Astrocyte (in vitro differentiated cells and primary cell): Measurements from ENCODE around the gene NUP62.

Experiments used
- EZH2 ChIP-seq: IDR thresholded peaks from 2 replicates; pipeline ENCODE4 v1.6.1; 2012; ENCODE audit warnings: mild to moderate bottlenecking, low read length, inconsistent platforms; ENCODE audit not compliant: insufficient read depth
- TF ChIP-seq, protein P1 (sequence below): IDR thresholded peaks from 2 replicates; pipeline ENCODE4 v1.5.1; 2011; ENCODE audit warnings: low read depth, mild to moderate bottlenecking, inconsistent platforms, low read length, moderate library complexity; ENCODE audit not compliant: insufficient read depth

DNA sequence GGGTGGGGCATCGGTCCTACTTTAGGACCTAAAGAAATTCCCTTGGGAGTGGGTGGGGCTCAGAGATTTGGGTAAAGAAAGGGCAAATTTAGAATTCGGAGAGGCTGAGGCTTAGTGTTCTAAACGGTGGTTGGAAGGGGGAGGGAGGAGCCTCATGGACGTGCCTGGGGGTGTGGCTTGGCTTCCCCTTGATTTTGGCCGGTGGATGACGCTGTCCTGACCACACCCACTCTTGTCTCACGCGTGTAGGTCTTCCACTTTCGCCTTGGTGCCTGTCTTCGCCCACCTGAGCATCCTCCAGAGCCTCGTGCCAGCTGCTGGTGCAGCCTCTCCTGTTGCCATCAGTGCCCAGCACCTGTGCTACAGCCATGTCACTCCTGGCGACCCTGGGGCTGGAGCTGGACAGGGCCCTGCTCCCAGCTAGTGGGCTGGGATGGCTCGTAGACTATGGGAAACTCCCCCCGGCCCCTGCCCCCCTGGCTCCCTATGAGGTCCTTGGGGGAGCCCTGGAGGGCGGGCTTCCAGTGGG is 1.2 kb upstream of the NUP62 start:
- TF ChIP-seq, protein P1, sequence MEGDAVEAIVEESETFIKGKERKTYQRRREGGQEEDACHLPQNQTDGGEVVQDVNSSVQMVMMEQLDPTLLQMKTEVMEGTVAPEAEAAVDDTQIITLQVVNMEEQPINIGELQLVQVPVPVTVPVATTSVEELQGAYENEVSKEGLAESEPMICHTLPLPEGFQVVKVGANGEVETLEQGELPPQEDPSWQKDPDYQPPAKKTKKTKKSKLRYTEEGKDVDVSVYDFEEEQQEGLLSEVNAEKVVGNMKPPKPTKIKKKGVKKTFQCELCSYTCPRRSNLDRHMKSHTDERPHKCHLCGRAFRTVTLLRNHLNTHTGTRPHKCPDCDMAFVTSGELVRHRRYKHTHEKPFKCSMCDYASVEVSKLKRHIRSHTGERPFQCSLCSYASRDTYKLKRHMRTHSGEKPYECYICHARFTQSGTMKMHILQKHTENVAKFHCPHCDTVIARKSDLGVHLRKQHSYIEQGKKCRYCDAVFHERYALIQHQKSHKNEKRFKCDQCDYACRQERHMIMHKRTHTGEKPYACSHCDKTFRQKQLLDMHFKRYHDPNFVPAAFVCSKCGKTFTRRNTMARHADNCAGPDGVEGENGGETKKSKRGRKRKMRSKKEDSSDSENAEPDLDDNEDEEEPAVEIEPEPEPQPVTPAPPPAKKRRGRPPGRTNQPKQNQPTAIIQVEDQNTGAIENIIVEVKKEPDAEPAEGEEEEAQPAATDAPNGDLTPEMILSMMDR, result no peak
- no peak for TF ChIP-seq EZH2
